GM04504 (cell line): ENCODE data around the gene DYRK3.
A peak's percentile ranks its signal among the peaks of the same experiment; 100 is the strongest.

Source experiments
- DNase-seq: peaks from one replicate; pipeline ENCODE4 v3.0.0-alpha.2; 2012; ENCODE audit warnings: low read depth

DYRK3 gene

GRCh38 chr1:206661161-206661820 lies 26.0 kb downstream of the DYRK3 start:
- no peak for DNase-seq

- no peak for DNase-seq
These were observed 27.2 kb downstream of the DYRK3 start for GRCh38 chr1:206662396-206663092.

- DNase-seq = no peak
These were observed 28.0 kb downstream of the DYRK3 start for GRCh38 chr1:206663362-206663761.

DNA sequence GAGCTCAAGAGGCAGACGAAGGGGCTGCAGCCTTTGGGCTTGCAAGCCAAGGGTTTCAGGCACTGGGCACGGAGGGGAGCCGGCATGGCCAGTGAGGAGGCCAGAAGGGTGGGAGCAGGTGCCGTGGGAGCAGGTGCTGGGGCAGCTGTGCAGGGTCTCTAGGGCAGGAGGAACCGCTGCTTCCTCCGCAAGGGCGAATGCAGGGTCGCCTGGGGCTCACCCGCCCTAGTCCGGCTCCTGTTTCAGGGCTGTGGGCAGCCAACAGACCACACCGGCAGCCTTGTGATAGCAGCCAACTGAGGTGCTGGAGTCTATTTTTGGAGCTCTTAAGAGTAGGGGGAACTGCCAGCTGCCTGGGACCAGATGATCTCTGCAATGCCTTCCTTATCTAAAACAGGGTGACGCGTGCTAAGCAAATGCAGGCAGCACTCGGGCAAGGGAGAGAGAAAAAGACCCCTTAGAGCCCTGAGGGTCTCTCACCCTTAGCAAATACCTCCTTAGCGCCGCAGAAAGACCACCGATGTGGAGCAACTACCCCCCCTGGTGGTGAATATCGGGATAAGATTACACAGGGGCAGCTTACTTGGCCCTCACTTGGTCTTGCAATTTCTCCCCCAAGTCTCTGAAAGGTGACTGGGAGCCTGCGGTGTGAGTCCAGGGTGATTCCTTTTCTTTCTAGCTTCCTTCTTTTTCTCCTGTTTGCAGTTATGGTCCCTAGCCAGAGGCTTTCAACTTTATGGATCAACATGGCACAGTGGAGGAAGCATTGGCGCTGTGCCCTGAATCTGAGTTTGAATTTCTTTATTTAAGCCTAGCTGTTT lies 28.7 kb downstream of the DYRK3 start:
- DNase-seq = no peak

DNA sequence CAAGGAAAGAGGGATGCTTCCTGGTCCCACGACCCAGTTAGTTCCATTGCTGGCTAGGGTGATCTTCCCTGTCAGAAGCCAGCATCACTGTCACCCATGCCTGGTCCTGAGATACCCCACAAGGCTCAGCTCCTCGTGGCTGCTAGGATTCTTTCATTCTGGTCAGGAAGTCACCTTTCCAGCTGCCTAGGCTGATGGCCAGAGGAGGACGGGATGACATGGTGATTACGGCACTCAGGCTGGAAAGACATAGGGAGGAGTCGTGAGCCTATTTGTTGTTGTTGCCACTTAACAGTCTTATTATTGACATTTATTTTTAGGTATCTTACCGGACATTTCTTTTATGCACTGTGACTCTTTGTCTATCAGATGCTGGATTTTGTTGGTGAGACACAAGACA lies 29.4 kb downstream of the DYRK3 start:
- DNase-seq = no peak

DNA sequence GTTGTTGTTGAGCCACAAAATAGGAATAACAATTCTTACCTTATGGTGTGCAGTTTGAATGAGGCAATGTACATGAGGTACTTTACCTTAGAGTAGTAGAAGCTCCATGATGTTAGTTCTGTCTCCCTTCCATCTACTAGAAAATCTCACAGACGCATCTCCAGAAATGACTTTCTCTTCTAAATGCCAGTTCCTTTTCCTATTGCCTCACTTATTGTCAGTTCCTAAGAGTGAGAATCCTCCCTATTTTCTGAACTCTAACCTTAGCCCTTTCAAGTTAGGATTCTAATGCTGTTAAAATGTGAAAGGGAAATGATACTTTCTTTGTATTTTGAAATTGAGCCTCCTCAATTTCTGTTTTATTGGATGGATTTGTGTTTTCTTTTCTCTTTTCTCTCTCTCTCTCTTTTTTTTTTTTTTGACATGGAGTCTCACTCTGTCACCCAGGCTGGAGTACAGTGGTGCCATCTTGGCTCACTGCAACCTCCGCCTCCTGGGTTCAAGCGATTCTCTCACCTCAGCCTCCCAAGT lies 30.8 kb downstream of the DYRK3 start:
- no peak for DNase-seq

DNA sequence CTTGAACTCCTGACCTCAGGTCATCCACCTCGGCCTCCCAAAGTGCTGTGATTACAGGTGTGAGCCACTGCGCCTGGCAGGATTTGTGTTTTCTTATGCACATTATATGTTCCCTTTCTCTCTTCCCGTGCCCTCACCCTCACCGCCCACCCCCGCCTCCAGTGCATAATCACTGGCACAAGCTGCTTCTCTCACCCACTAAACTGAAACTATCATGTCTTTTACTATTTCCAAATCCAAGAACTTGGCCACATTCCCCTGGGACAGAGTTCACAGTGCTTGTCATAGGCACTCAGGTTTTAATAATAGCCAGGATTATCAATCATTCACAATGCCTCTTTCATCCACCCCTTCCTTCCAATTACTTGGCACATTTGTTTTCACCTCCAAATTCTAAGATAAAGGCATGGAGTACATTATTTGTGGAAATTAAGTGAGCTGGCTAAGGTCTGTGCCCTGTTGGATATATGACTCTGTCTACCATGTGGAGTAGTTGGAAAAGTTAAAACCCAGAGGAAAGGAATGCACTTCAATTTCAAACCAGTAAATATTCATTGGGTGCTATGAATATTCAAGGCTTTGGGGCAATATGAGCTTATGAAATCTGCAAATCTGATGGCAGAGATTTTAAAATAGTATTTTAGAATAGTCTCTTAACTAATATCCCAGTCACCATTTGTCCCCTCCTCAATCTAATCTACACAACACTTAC lies 31.8 kb downstream of the DYRK3 start:
- DNase-seq = no peak

- no peak for DNase-seq
These were observed 33.0 kb downstream of the DYRK3 start for GRCh38 chr1:206668351-206668750.

DNA sequence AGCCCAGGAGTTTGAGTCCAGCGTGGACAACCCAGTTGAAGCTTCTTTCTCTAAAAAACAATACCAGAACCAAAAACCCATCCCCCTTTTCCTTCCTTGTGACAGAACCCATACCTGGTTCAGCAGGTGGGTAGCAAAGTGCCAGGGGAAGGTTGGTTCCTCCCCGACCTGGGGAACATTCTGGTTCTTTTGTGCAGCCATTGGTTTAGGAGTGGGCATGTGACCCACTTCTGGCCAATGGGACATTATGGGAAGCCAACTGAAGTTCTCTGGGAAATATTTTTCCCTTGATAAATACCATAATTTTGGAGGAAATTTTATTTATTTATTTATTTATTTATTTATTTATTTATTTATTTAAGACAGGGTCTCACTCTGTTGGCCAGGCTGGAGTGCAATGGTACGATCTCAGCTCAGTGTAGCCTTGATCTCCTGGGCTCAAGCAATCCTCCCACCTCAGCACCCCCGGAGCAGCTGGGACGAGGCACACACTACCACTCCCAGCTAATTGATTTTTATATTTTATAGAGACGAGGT lies 33.6 kb downstream of the DYRK3 start:
- DNase-seq = no peak

GRCh38 chr1:206672011-206672688 lies 36.8 kb downstream of the DYRK3 start:
- DNase-seq = no peak

- DNase-seq = no peak
These were observed 37.8 kb downstream of the DYRK3 start for GRCh38 chr1:206672844-206673758.

DNA sequence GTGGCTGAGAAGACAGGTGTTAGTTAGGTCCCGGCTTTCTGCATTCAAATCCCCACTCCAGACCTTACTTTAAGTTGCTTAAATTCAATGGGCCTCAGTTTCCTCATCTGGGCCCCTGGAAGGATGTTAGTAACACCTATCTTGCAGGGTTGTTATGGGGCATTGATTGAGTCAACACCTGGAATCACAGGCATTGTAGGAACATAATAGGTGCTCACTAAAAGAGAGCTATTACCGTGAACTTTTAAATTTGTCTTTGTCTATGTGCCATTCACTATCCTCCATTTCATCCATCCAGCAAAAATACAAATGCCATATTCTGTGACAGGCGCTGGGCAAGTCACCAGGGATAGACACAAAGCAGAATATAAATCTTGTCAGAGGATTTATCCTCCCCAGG lies 38.9 kb downstream of the DYRK3 start:
- DNase-seq = no peak

DNA sequence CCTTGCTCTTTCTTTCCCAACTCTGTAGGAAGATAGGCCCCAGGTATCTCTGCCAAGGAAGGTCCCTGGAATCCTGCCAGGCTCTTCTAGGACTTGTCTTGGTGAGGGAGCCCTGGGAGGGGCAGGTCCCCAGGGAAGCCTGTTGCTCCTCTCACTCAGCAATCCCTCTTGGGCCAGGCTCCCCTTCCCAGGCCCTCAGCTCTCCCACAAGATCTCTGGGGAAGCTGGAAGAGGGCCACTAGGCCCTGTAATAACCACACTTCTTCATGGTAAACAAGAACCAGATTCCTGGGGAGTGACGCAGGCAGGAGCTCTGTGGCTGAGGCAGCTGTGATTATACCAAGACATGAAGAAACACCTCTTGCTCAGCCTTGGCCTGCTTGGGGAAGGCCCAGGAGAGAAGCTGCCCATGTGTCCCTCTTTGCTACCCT lies 39.4 kb downstream of the DYRK3 start:
- DNase-seq = peak; percentile 97

DNA sequence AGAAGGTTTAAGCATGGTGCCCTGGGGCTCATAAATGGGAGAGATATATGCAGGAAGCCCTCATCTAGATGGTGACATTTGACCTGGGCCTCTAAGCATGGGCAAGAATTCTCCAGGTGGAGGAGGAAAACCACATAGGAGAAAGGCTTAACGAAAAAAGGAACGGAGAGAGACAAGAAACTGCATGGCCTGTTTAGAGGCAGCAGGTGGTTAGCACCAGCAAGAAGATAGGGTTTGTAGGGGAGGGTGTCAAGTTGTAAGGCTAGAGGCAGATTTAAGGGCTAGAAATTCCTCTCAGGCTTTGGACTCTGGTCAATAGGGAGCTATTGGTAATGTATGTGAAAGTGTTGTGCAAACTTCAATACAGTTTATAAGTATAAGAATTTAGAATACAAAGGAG lies 41.2 kb downstream of the DYRK3 start:
- DNase-seq = no peak

DNA sequence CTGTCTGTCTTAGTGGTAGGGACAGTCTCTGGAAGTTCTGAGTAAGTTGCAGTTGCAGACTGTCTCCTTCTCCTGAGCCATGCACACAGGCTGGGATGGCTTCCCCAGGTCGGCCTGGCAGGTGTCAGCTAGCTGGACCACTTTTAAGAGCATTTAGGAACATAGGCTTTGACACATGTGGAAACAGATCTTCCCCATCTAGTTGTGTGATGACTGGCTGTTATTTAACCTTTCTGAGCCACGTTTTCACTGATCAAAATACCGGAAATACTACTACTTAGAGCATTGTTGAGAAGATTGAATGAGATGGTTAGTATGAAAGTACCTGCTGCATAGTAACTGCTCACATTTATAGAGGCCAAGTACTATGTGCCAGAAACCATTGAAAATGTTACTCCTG lies 43.2 kb downstream of the DYRK3 start:
- DNase-seq = no peak

DNA sequence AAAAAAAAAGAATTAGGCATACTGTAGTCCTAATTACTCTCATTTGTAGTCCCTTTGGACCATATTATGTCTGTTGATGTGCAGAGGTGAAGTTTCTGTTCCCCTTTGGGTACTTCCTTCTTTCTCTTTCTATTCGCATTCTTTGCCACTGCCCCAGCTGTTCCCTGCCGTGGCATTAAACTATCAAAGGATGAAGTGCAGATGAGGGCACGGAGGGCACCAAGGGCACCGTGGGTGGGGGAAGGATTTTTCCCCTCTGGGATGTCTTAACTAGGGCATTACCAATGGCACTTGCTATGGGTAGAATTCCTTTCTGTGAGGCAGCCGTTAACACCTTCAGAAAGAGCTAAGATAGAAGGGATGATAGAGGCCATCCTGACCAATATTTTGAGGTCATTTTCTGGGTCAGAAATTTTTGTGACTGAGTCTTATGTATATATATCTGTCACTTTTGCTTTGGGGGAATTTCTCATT lies 44.4 kb downstream of the DYRK3 start:
- no peak for DNase-seq

DNA sequence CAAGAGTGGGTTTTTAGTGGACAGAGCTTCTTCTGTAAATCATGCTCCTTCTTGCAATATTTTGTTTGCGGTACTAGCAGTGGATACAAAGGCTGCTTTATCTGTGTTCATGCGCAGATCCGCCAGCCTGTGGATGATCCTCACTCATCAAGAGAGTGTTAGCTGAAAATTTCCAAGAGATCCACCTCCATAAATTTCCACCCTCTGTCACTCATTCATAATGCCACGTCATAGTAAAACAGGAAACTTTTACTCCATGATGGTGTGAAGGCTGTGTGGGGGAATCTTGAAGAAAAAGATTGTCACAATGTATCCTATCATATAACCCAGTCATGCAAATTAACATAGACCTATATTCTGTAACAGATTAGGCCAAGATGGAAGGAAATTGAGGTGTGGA lies 44.9 kb downstream of the DYRK3 start:
- no peak for DNase-seq

DNA sequence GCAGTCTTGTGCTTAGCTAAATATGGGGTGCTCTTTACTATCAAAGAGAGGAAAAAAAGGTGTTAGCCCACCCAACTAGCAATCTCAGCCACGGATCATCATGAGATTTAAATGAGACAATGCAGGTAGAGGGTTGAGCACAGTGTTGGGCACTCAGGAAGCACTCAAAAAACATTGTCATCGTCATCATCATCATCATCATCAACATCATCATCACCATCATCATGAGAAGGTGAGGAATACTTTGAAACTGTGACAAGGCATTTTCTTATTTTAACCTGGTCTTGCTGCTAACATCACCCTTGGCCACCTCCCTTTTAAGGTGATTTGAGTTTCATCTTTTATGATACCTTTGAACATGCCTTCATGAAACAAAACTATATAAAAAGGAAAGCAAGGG lies 46.0 kb downstream of the DYRK3 start:
- no peak for DNase-seq

- no peak for DNase-seq
These were observed 46.8 kb downstream of the DYRK3 start for GRCh38 chr1:206682111-206682510.

GRCh38 chr1:206683313-206683712 lies 48.0 kb downstream of the DYRK3 start:
- no peak for DNase-seq
